ENCODE data around the gene TMEM72. TPM values are rescaled to one million over a fixed set of nuclear protein-coding genes. Genes with fewer than 3 reads are reported as not detected.

The TMEM72 gene
- total RNA-seq, 2 donors from 2014 or later: not detected

GRCh38 chr10:44977287-44978212 is 66.4 kb downstream of the TMEM72 start:
- Mint-ChIP-seq H3K4me1 (peaks cover 6% of the 10 kb centered on the region), H3K27ac (no peak overlapping the region), H3K4me3 (no peak overlapping the region), H3K36me3 (ENCODE audit: low read depth) (no peaks in the 10 kb centered on the region), H3K27me3 (peaks cover 14% of the 10 kb centered on the region)
- no peak for ATAC-seq
- no peaks in the 10 kb centered on the region for H3K9me3 ChIP-seq (ENCODE audit: control insufficient read depth, low read length, poor library complexity, severe bottlenecking)
- DNase-seq: no peak

- Mint-ChIP-seq H3K27me3 (peaks cover 14% of the 10 kb centered on the region), H3K4me3 (no peak overlapping the region), H3K27ac (no peak overlapping the region), H3K4me1 (peaks cover 6% of the 10 kb centered on the region), H3K36me3 (ENCODE audit: low read depth) (no peaks in the 10 kb centered on the region)
- H3K9me3 ChIP-seq (ENCODE audit: control insufficient read depth, low read length, poor library complexity, severe bottlenecking): no peaks in the 10 kb centered on the region
- DNase-seq (no peak), ATAC-seq (no peak)
Measured at GRCh38 chr10:44978213-44978569, 67.1 kb downstream of the TMEM72 start.

GRCh38 chr10:44978570-44979280 is 67.6 kb downstream of the TMEM72 start, which contains the start of gene DEPP1:
DEPP1 (minus strand) TSS chr10:44978809; CDS start chr10:44978030, 779 bp downstream.
- H3K27ac Mint-ChIP-seq: no peak within 1 kb of the TSS
- ATAC-seq (no peak), DNase-seq (no peak)
- peaks cover 14% of the 10 kb centered on the region for H3K27me3 Mint-ChIP-seq
- H3K9me3 ChIP-seq (ENCODE audit: control insufficient read depth, low read length, poor library complexity, severe bottlenecking): no peaks in the 10 kb centered on the region
- H3K4me3 Mint-ChIP-seq: no peak within 1 kb of the TSS
- H3K4me1 Mint-ChIP-seq: peaks cover 4% of the 10 kb centered on the region
- H3K36me3 Mint-ChIP-seq (ENCODE audit: low read depth): no peaks in the 10 kb centered on the region

- DNase-seq: no peak
- Mint-ChIP-seq H3K36me3 (ENCODE audit: low read depth) (no peaks in the 10 kb centered on the region), H3K27me3 (peaks cover 14% of the 10 kb centered on the region), H3K4me1 (peaks cover 4% of the 10 kb centered on the region), H3K27ac (no peak overlapping the region), H3K4me3 (no peak overlapping the region)
- no peak for ATAC-seq
- H3K9me3 ChIP-seq (ENCODE audit: control insufficient read depth, low read length, poor library complexity, severe bottlenecking): no peaks in the 10 kb centered on the region
Measured at GRCh38 chr10:44979281-44980191, 68.4 kb downstream of the TMEM72 start.

- ATAC-seq (no peak), DNase-seq (no peak)
- Mint-ChIP-seq H3K27ac (no peak overlapping the region), H3K27me3 (peaks cover 22% of the 10 kb centered on the region), H3K4me1 (peaks cover 2% of the 10 kb centered on the region), H3K4me3 (no peak overlapping the region), H3K36me3 (ENCODE audit: low read depth) (no peaks in the 10 kb centered on the region)
- no peaks in the 10 kb centered on the region for H3K9me3 ChIP-seq (ENCODE audit: control insufficient read depth, low read length, poor library complexity, severe bottlenecking)
Measured at GRCh38 chr10:44980309-44981171, 69.4 kb downstream of the TMEM72 start.

GRCh38 chr10:44981172-44982113 is 70.3 kb downstream of the TMEM72 start:
- peaks cover 22% of the 10 kb centered on the region for H3K27me3 Mint-ChIP-seq
- no peak overlapping the region for H3K4me3 Mint-ChIP-seq
- ATAC-seq (no peak), DNase-seq (no peak)
- H3K27ac Mint-ChIP-seq: no peak overlapping the region
- no peaks in the 10 kb centered on the region for H3K36me3 Mint-ChIP-seq (ENCODE audit: low read depth)
- no peaks in the 10 kb centered on the region for H3K9me3 ChIP-seq (ENCODE audit: control insufficient read depth, low read length, poor library complexity, severe bottlenecking)
- no peaks in the 10 kb centered on the region for H3K4me1 Mint-ChIP-seq

- no peak overlapping the region for H3K4me3 Mint-ChIP-seq
- no peaks in the 10 kb centered on the region for H3K36me3 Mint-ChIP-seq (ENCODE audit: low read depth)
- ATAC-seq (no peak), DNase-seq (no peak)
- H3K27ac Mint-ChIP-seq: no peak overlapping the region
- H3K27me3 Mint-ChIP-seq: peaks cover 22% of the 10 kb centered on the region
- no peaks in the 10 kb centered on the region for H3K9me3 ChIP-seq (ENCODE audit: control insufficient read depth, low read length, poor library complexity, severe bottlenecking)
- no peaks in the 10 kb centered on the region for H3K4me1 Mint-ChIP-seq
Measured at GRCh38 chr10:44982114-44982460, 71.0 kb downstream of the TMEM72 start.

- no peak for ATAC-seq
- no peaks in the 10 kb centered on the region for H3K9me3 ChIP-seq (ENCODE audit: control insufficient read depth, low read length, poor library complexity, severe bottlenecking)
- Mint-ChIP-seq H3K36me3 (ENCODE audit: low read depth) (no peaks in the 10 kb centered on the region), H3K4me1 (no peaks in the 10 kb centered on the region), H3K27me3 (peaks cover 25% of the 10 kb centered on the region), H3K27ac (no peak overlapping the region), H3K4me3 (no peak overlapping the region)
- no peak for DNase-seq
Measured at GRCh38 chr10:44982496-44982895, 71.4 kb downstream of the TMEM72 start.

GRCh38 chr10:44983066-44983894 is 72.1 kb downstream of the TMEM72 start:
- no peaks in the 10 kb centered on the region for H3K9me3 ChIP-seq (ENCODE audit: control insufficient read depth, low read length, poor library complexity, severe bottlenecking)
- Mint-ChIP-seq H3K27me3 (peaks cover 29% of the 10 kb centered on the region), H3K27ac (no peak overlapping the region), H3K4me1 (no peaks in the 10 kb centered on the region), H3K4me3 (no peak overlapping the region), H3K36me3 (ENCODE audit: low read depth) (no peaks in the 10 kb centered on the region)
- DNase-seq (no peak), ATAC-seq (no peak)

- no peak overlapping the region for H3K27ac Mint-ChIP-seq
- H3K4me3 Mint-ChIP-seq: no peak overlapping the region
- DNase-seq: no peak
- H3K36me3 Mint-ChIP-seq (ENCODE audit: low read depth): no peaks in the 10 kb centered on the region
- H3K9me3 ChIP-seq (ENCODE audit: control insufficient read depth, low read length, poor library complexity, severe bottlenecking): no peaks in the 10 kb centered on the region
- no peak for ATAC-seq
- peaks cover 2% of the 10 kb centered on the region for H3K4me1 Mint-ChIP-seq
- peaks cover 33% of the 10 kb centered on the region for H3K27me3 Mint-ChIP-seq
Measured at GRCh38 chr10:44983895-44984278, 72.8 kb downstream of the TMEM72 start.

- Mint-ChIP-seq H3K27ac (no peak overlapping the region), H3K27me3 (peaks cover 36% of the 10 kb centered on the region), H3K36me3 (ENCODE audit: low read depth) (no peaks in the 10 kb centered on the region), H3K4me3 (no peak overlapping the region), H3K4me1 (peaks cover 2% of the 10 kb centered on the region)
- H3K9me3 ChIP-seq (ENCODE audit: control insufficient read depth, low read length, poor library complexity, severe bottlenecking): no peaks in the 10 kb centered on the region
- ATAC-seq: no peak
- no peak for DNase-seq
Measured at GRCh38 chr10:44984671-44985101, 73.5 kb downstream of the TMEM72 start.

All from T-helper 17 cell (primary cell).